Epidermal melanocyte (primary cell): ENCODE measurements around the gene FOXE3.

Experiments used
- DNase-seq: peaks from one replicate; pipeline ENCODE4 v3.0.0; 2011; ENCODE audit warnings: low spot score; ENCODE audit not compliant: insufficient read length

The FOXE3 gene

GRCh38 chr1:47415728-47416318 lies at the start of gene FOXE3:
TSS of gene FOXE3 (plus strand) at chr1:47416285. CDS start at chr1:47416316, 31 bp downstream.
- DNase-seq, result no peak

- DNase-seq, result no peak
Observed at GRCh38 chr1:47367651-47368050, 48.4 kb upstream of the FOXE3 start.

- no peak for DNase-seq
Observed at GRCh38 chr1:47371016-47371517, 45.0 kb upstream of the FOXE3 start.

- DNase-seq, result no peak
Observed at GRCh38 chr1:47374501-47374900, 41.6 kb upstream of the FOXE3 start.

- no peak for DNase-seq
Observed at GRCh38 chr1:47378147-47378546, 37.9 kb upstream of the FOXE3 start.

- no peak for DNase-seq
Observed at GRCh38 chr1:47380699-47381098, 35.4 kb upstream of the FOXE3 start.

GRCh38 chr1:47382399-47382983 lies 33.6 kb upstream of the FOXE3 start:
- DNase-seq, result no peak

GRCh38 chr1:47384083-47384482 lies 32.0 kb upstream of the FOXE3 start:
- DNase-seq, result no peak

GRCh38 chr1:47385020-47385419 lies 31.1 kb upstream of the FOXE3 start:
- DNase-seq, result no peak

- DNase-seq, result no peak
Observed at GRCh38 chr1:47386268-47386667, 29.8 kb upstream of the FOXE3 start.

GRCh38 chr1:47388030-47388890 lies 27.8 kb upstream of the FOXE3 start:
- no peak for DNase-seq

GRCh38 chr1:47388891-47389238 lies 27.2 kb upstream of the FOXE3 start:
- peak; percentile 55 for DNase-seq

- no peak for DNase-seq
Observed at GRCh38 chr1:47389731-47390130, 26.4 kb upstream of the FOXE3 start.

GRCh38 chr1:47390843-47391242 lies 25.2 kb upstream of the FOXE3 start:
- no peak for DNase-seq

GRCh38 chr1:47393141-47393540 lies 22.9 kb upstream of the FOXE3 start:
- no peak for DNase-seq

- peak; percentile 79 for DNase-seq
Observed at GRCh38 chr1:47395433-47395832, 20.7 kb upstream of the FOXE3 start.

- DNase-seq, result no peak
Observed at GRCh38 chr1:47396671-47397196, 19.4 kb upstream of the FOXE3 start.

GRCh38 chr1:47399138-47399845 lies 16.8 kb upstream of the FOXE3 start:
- no peak for DNase-seq

- DNase-seq, result no peak
Observed at GRCh38 chr1:47399846-47400155, 16.3 kb upstream of the FOXE3 start.

- DNase-seq, result no peak
Observed at GRCh38 chr1:47401761-47402160, 14.3 kb upstream of the FOXE3 start.

- no peak for DNase-seq
Observed at GRCh38 chr1:47402591-47402990, 13.5 kb upstream of the FOXE3 start.
